Type B pancreatic cell (in vitro differentiated cells): ENCODE data around the gene TFDP1. TPM values are rescaled to one million over a fixed set of nuclear protein-coding genes. Genes with fewer than 3 reads are reported as not detected.

Source experiments
- DNase-seq: peaks from one replicate; pipeline ENCODE4 v3.0.0; 2021; ENCODE audit warnings: mixed read lengths; ENCODE audit not compliant: unreplicated experiment; ENCODE audit errors: extremely low spot score
- H3K27ac Mint-ChIP-seq: 2 replicates; pipeline ENCODE4 v1.8.0; 2021; ENCODE audit warnings: mild to moderate bottlenecking, mixed read lengths
- H3K27me3 Mint-ChIP-seq: 2 replicates; pipeline ENCODE4 v1.8.0; 2021; ENCODE audit warnings: mixed read lengths
- H3K36me3 Mint-ChIP-seq: 2 replicates; pipeline ENCODE4 v1.8.0; 2021; ENCODE audit warnings: mixed read lengths
- H3K4me1 Mint-ChIP-seq: one replicate; pipeline ENCODE4 v1.8.0; 2021; ENCODE audit warnings: mixed read lengths; ENCODE audit not compliant: unreplicated experiment
- H3K4me3 Mint-ChIP-seq: 2 replicates; pipeline ENCODE4 v1.8.0; 2021; ENCODE audit warnings: mild to moderate bottlenecking, mixed read lengths
- H3K9me3 Mint-ChIP-seq: 2 replicates; pipeline ENCODE4 v1.8.0; 2021; ENCODE audit warnings: mixed read lengths
- total RNA-seq: library from RNA; stranded (reverse); gene quantifications from 2 replicates; pipeline ENCODE4 v1.2.1, GENCODE V29; 2021; ENCODE audit warnings: low replicate concordance
- TF ChIP-seq, protein P1 (sequence below): fragments of 200-600 bp; sonication (generic); conservative IDR thresholded peaks from 2 replicates; pipeline ENCODE4 v1.5.0; 2021; ENCODE audit warnings: antibody characterized with exemption, mild to moderate bottlenecking

Gene TFDP1
- total RNA-seq, 1 donor from 2014 or later = 78.8 TPM

DNA sequence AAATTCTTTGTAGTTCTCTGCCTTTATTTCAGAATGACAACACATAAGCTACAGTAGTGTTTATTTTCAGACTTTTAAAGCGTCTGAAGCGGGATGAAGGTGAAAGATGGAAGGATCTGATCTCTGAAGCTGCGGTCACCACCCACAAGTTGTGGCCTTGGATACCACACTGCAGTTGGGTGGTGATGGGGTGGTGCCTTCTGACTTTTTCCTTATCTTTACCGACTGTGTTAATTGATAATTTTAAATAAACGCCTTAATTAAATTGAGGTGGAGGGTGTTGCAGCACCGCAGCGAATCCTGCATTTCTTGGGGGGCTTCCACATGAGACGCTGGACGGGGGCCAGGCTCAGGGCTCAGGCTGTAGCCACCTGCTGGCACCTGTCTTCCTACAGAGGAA, 1.3 kb downstream of the TFDP1 start:
- Mint-ChIP-seq H3K36me3 (peaks cover 10% of the 10 kb centered on the region), H3K4me1 (peaks cover 19% of the 10 kb centered on the region), H3K27ac (peak overlapping the region; percentile 85), H3K4me3 (peak overlapping the region; percentile 92), H3K9me3 (no peaks in the 10 kb centered on the region), H3K27me3 (no peaks in the 10 kb centered on the region)
- TF ChIP-seq, protein P1, sequence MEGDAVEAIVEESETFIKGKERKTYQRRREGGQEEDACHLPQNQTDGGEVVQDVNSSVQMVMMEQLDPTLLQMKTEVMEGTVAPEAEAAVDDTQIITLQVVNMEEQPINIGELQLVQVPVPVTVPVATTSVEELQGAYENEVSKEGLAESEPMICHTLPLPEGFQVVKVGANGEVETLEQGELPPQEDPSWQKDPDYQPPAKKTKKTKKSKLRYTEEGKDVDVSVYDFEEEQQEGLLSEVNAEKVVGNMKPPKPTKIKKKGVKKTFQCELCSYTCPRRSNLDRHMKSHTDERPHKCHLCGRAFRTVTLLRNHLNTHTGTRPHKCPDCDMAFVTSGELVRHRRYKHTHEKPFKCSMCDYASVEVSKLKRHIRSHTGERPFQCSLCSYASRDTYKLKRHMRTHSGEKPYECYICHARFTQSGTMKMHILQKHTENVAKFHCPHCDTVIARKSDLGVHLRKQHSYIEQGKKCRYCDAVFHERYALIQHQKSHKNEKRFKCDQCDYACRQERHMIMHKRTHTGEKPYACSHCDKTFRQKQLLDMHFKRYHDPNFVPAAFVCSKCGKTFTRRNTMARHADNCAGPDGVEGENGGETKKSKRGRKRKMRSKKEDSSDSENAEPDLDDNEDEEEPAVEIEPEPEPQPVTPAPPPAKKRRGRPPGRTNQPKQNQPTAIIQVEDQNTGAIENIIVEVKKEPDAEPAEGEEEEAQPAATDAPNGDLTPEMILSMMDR = no peak
- no peak for DNase-seq

GRCh38 chr13:113586661-113587479, 2.3 kb downstream of the TFDP1 start:
- H3K4me3 Mint-ChIP-seq = peak overlapping the region; percentile 92
- no peaks in the 10 kb centered on the region for H3K9me3 Mint-ChIP-seq
- TF ChIP-seq, protein P1 = no peak
- H3K27ac Mint-ChIP-seq = no peak overlapping the region
- H3K27me3 Mint-ChIP-seq = no peaks in the 10 kb centered on the region
- peak; percentile 57 for DNase-seq
- peaks cover 24% of the 10 kb centered on the region for H3K4me1 Mint-ChIP-seq
- peaks cover 16% of the 10 kb centered on the region for H3K36me3 Mint-ChIP-seq

DNA sequence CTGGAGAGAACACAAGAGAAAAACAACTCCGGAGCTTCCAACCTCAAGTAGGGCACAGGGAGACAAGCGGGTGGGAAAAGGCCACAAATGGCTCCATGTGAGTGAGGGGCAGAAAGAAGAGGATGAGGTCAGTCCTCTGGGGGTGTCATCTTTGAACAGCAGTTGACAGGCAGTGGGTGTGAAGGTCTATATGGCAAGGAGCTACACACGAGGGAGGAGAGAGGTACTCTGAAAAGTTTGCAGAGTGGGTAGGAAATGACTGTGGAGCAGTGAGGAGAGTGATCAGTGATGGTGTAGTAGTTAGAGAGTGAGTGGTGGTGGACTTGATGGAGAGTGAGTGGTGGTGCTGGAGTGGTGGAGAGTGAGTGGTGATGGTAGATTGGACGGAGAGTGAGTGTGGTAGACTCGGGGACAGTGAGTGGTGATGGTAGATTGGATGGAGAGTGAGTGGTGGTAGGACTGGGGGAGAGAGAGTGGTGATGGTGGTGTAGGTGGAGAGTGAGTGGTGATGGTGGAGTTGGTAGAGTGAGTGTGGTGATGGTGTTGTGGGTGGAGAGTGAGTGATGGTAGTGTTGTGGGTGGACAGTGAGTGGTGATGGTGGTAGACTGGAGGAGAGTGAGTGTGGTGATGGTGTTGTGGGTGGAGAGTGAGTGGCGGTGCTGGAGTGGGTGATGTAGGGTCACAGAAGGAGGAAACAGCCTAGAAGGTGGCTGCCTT, 4.0 kb downstream of the TFDP1 start:
- Mint-ChIP-seq H3K4me1 (peaks cover 25% of the 10 kb centered on the region), H3K4me3 (no peak overlapping the region), H3K9me3 (no peaks in the 10 kb centered on the region), H3K27me3 (no peaks in the 10 kb centered on the region), H3K27ac (no peak overlapping the region), H3K36me3 (peaks cover 18% of the 10 kb centered on the region)
- DNase-seq = peak; percentile 47
- TF ChIP-seq, protein P1 = no peak

DNA sequence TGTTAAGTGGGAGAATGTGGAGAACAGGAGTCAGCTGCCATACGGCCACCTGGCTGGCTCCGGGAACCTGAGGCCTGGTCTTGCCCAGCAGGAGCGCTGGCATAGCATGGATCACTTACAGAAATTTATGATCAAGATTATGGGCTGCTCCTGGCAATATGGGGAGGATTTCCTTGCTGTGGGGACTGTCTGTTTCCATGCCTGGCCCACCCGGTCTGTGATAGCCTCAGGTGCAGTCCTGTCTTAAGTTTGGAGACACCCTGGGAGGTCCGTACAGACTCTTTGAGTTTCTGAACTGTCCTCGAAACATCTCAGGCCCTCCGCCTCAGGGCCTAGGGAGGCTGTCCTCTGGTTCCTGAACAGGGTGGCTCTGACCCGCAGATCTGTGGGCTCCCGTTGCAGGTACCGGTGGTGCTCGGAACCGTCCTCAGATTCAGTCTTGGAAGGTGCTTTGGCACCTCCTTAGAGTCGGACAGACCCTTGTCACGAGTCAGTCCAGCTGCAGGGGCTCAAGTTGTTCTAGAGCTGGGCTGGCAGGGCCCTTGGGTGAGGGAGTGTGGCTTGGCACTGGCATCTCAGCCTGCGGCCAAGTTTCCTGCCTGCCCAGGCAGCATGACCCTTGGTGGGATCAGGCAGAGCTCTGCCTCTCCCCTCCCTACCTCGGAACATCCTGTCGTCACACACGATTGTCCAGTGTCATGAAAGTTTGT, 4.9 kb downstream of the TFDP1 start:
- Mint-ChIP-seq H3K4me3 (no peak overlapping the region), H3K36me3 (peaks cover 18% of the 10 kb centered on the region), H3K4me1 (peaks cover 25% of the 10 kb centered on the region), H3K27ac (no peak overlapping the region), H3K27me3 (no peaks in the 10 kb centered on the region), H3K9me3 (no peaks in the 10 kb centered on the region)
- TF ChIP-seq, protein P1 = no peak
- DNase-seq = peak; percentile 64

DNA sequence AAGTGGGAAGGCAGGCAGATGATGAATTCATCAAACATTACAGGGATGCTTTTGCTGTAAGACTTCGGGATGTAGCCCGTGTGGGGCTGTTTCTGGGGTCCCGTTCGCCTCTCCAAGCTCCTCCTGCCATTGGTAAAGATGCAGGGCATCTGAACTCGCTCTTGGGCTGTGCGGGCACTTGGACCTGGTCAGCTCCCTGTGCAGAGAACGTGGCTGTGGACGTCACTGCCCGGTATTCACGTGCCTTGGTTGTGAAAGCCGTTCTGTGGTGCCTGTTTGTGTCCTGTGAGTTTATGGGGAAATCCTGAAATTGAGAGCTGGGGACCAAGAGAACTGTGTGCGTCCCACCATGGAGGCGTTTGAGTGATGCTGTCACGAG, 5.4 kb downstream of the TFDP1 start:
- Mint-ChIP-seq H3K9me3 (no peaks in the 10 kb centered on the region), H3K36me3 (peaks cover 21% of the 10 kb centered on the region), H3K27me3 (no peaks in the 10 kb centered on the region), H3K4me1 (peaks cover 25% of the 10 kb centered on the region), H3K4me3 (no peak overlapping the region), H3K27ac (no peak overlapping the region)
- peak; percentile 53 for DNase-seq
- TF ChIP-seq, protein P1 = no peak
